IMR-90 (cell line): ENCODE measurements around the gene NRCAM. TPM values are rescaled to one million over a fixed set of nuclear protein-coding genes. Genes with fewer than 3 reads are reported as not detected.

ENCODE experiments used
- ATAC-seq: fragments of 200-7000 bp; cut with Tn5 transposase; 2 replicates; pipeline ENCODE4 v1.9.1; 2020; ENCODE audit warnings: low read depth, mild to moderate bottlenecking, moderate library complexity
- BruUV-seq: library from RNA; stranded (reverse); fragments of 400-500 nt; replicated peaks from 2 replicates; lab custom pipeline; 2021; lab: Mats Ljungman, UMichigan
- CTCF ChIA-PET: fragments of 300-600 bp; formaldehyde crosslinking; extraction: SDS; loops from one replicate; lab custom pipeline; 2021; ENCODE audit warnings: antibody characterized with exemption; lab: Yijun Ruan, JAX
- POLR2A ChIA-PET: fragments of 300-600 bp; sonication (Branson Sonifier 250); formaldehyde crosslinking; loops from one replicate; lab custom pipeline; 2022; ENCODE audit warnings: antibody characterized with exemption; ENCODE audit not compliant: unreplicated experiment; lab: Charles Lee
- DNase-seq: peaks from one replicate; pipeline ENCODE4 v3.0.0; 2013
- H2AFZ ChIP-seq: replicated peaks from 2 replicates; pipeline ENCODE3; 2013; ENCODE audit warnings: low read length, mild to moderate bottlenecking; ENCODE audit not compliant: poor library complexity
- H2AK5ac ChIP-seq: 2 replicates; pipeline ENCODE4 v1.6.1; 2013; ENCODE audit warnings: low read depth, low read length, inconsistent platforms
- H2AK9ac ChIP-seq: replicated peaks from 2 replicates; pipeline ENCODE3; 2013; ENCODE audit warnings: mild to moderate bottlenecking, low read depth, low read length, moderate library complexity; ENCODE audit not compliant: poor library complexity
- H2BK120ac ChIP-seq: 2 replicates; pipeline ENCODE4 v1.6.1; 2013; ENCODE audit warnings: low read depth, low read length, inconsistent platforms
- H2BK15ac ChIP-seq: 3 replicates; pipeline ENCODE4 v1.6.1; 2013; ENCODE audit warnings: low read depth, low read length, inconsistent platforms
- H2BK20ac ChIP-seq: 2 replicates; pipeline ENCODE4 v1.6.1; 2013; ENCODE audit warnings: low read depth, mild to moderate bottlenecking, inconsistent platforms, low read length, moderate library complexity
- H2BK5ac ChIP-seq: 2 replicates; pipeline ENCODE4 v1.6.1; 2013; ENCODE audit warnings: mild to moderate bottlenecking, low read depth, low read length, inconsistent platforms; ENCODE audit not compliant: poor library complexity, severe bottlenecking
- H3K14ac ChIP-seq: replicated peaks from 2 replicates; pipeline ENCODE4 v1.6.1; 2013; ENCODE audit warnings: low read depth, low read length, inconsistent platforms
- H3K18ac ChIP-seq: 2 replicates; pipeline ENCODE4 v1.6.1; 2013; ENCODE audit warnings: low read depth, low read length, control low read depth
- H3K23ac ChIP-seq: 2 replicates; pipeline ENCODE4 v1.6.1; 2013; ENCODE audit warnings: low read depth, low read length, inconsistent platforms
- H3K27ac ChIP-seq: 2 replicates; pipeline ENCODE4 v1.5.1; 2013; ENCODE audit warnings: mild to moderate bottlenecking, control low read depth, low read length; ENCODE audit not compliant: insufficient read depth
- H3K27me3 ChIP-seq: 2 replicates; pipeline ENCODE4 v1.6.1; 2013; ENCODE audit warnings: low read length; ENCODE audit not compliant: control insufficient read depth, insufficient read depth
- H3K36me3 ChIP-seq: 2 replicates; pipeline ENCODE4 v1.6.1; 2013; ENCODE audit warnings: low read length, mixed read lengths; ENCODE audit not compliant: control insufficient read depth, insufficient read depth
- H3K4ac ChIP-seq: 2 replicates; pipeline ENCODE4 v1.6.1; 2013; ENCODE audit warnings: low read depth, low read length, inconsistent platforms
- H3K4me1 ChIP-seq: 2 replicates; pipeline ENCODE4 v1.6.1; 2013; ENCODE audit warnings: low read length, mixed read lengths; ENCODE audit not compliant: control insufficient read depth, insufficient read depth
- H3K4me2 ChIP-seq: 2 replicates; pipeline ENCODE4 v1.6.1; 2013; ENCODE audit warnings: low read depth, mild to moderate bottlenecking, control low read depth, low read length, moderate library complexity
- H3K4me3 ChIP-seq: 2 replicates; pipeline ENCODE4 v1.5.1; 2013; ENCODE audit warnings: low read depth, mild to moderate bottlenecking, control low read depth, low read length, moderate library complexity; ENCODE audit not compliant: insufficient read depth
- H3K56ac ChIP-seq: 2 replicates; pipeline ENCODE4 v1.6.1; 2013; ENCODE audit warnings: low read length, inconsistent platforms; ENCODE audit not compliant: insufficient read depth; ENCODE audit errors: extremely low read depth
- H3K79me1 ChIP-seq, 2 experiments: 2 replicates each; pipeline ENCODE4 v1.6.1; 2013; ENCODE audit warnings: low read length in 2 of 2, inconsistent platforms in 1 of 2, low read depth in 1 of 2
- H3K9ac ChIP-seq: 2 replicates; pipeline ENCODE4 v1.6.1; 2013; ENCODE audit warnings: low read depth, low read length, control low read depth
- H3K9me1 ChIP-seq: 2 replicates; pipeline ENCODE4 v1.6.1; 2013; ENCODE audit warnings: low read length, inconsistent platforms; ENCODE audit not compliant: insufficient read depth
- H3K9me3 ChIP-seq: 2 replicates; pipeline ENCODE4 v1.6.1; 2013; ENCODE audit warnings: low read length; ENCODE audit not compliant: control insufficient read depth, insufficient read depth
- H4K20me1 ChIP-seq: 2 replicates; pipeline ENCODE4 v1.6.1; 2013; ENCODE audit warnings: low read length, inconsistent platforms; ENCODE audit not compliant: insufficient read depth
- H4K5ac ChIP-seq: 2 replicates; pipeline ENCODE4 v1.6.1; 2013; ENCODE audit warnings: mild to moderate bottlenecking, low read depth, low read length, control low read depth
- H4K8ac ChIP-seq, 2 experiments: 2 replicates each; pipeline ENCODE4 v1.6.1; 2013; ENCODE audit warnings: low read depth in 2 of 2, low read length in 2 of 2, control low read depth in 1 of 2, inconsistent platforms in 1 of 2
- H4K91ac ChIP-seq: 2 replicates; pipeline ENCODE4 v1.6.1; 2013; ENCODE audit warnings: low read depth, low read length, inconsistent platforms; ENCODE audit not compliant: insufficient read depth
- BHLHE40 ChIP-seq: fragments of 150-350 bp; IDR thresholded peaks from 2 replicates; pipeline ENCODE4 v1.6.1; 2016; ENCODE audit warnings: mild to moderate bottlenecking, low read depth, low read length
- CEBPB ChIP-seq: IDR thresholded peaks from 2 replicates; pipeline ENCODE4 v1.6.1; 2012; ENCODE audit warnings: low read depth, low read length, improper control_type of control experiment
- CHD1 ChIP-seq: IDR thresholded peaks from 2 replicates; pipeline ENCODE4 v1.6.1; 2012; ENCODE audit warnings: low read depth, low read length, improper control_type of control experiment
- CTCF ChIP-seq: conservative IDR thresholded peaks from 2 replicates; pipeline ENCODE4 v1.5.1; 2012; ENCODE audit warnings: mild to moderate bottlenecking, low read depth, low read length, improper control_type of control experiment
- ELK1 ChIP-seq: fragments of 150-350 bp; IDR thresholded peaks from 2 replicates; pipeline ENCODE4 v1.6.1; 2016; ENCODE audit warnings: low read depth, mild to moderate bottlenecking, low read length, moderate library complexity, borderline replicate concordance
- FOS ChIP-seq: fragments of 150-350 bp; IDR thresholded peaks from 2 replicates; pipeline ENCODE4 v1.6.1; 2016; ENCODE audit warnings: low read depth, low read length
- MAFK ChIP-seq: IDR thresholded peaks from 2 replicates; pipeline ENCODE4 v1.6.1; 2012; ENCODE audit warnings: low read depth, low read length, improper control_type of control experiment
- MAZ ChIP-seq: IDR thresholded peaks from 2 replicates; pipeline ENCODE4 v1.6.1; 2012; ENCODE audit warnings: low read depth, mild to moderate bottlenecking, low read length, improper control_type of control experiment, moderate library complexity, borderline replicate concordance
- MXI1 ChIP-seq: IDR thresholded peaks from 2 replicates; pipeline ENCODE4 v1.6.1; 2012; ENCODE audit warnings: low read depth, mild to moderate bottlenecking, low read length, moderate library complexity, borderline replicate concordance
- NFE2L2 ChIP-seq: fragments of 150-350 bp; IDR thresholded peaks from 2 replicates; pipeline ENCODE4 v1.6.1; 2016; ENCODE audit warnings: low read depth, mild to moderate bottlenecking, low read length
- POLR2A ChIP-seq: IDR thresholded peaks from 2 replicates; pipeline ENCODE4 v1.6.1; 2012; ENCODE audit warnings: mild to moderate bottlenecking, low read depth, low read length
- RAD21 ChIP-seq: IDR thresholded peaks from 2 replicates; pipeline ENCODE4 v1.6.1; 2012; ENCODE audit warnings: low read length, improper control_type of control experiment
- RCOR1 ChIP-seq: IDR thresholded peaks from 2 replicates; pipeline ENCODE4 v1.6.1; 2012; ENCODE audit warnings: mild to moderate bottlenecking, low read length, improper control_type of control experiment; ENCODE audit not compliant: insufficient replicate concordance
- RFX5 ChIP-seq: IDR thresholded peaks from 2 replicates; pipeline ENCODE4 v1.8.0; 2012; ENCODE audit warnings: low read depth, mild to moderate bottlenecking, low read length, moderate library complexity
- SMC3 ChIP-seq: fragments of 150-350 bp; IDR thresholded peaks from 2 replicates; pipeline ENCODE4 v1.6.1; 2016; ENCODE audit warnings: low read depth, mild to moderate bottlenecking, antibody characterized with exemption, low read length, moderate library complexity
- USF2 ChIP-seq: fragments of 150-350 bp; IDR thresholded peaks from 2 replicates; pipeline ENCODE4 v1.6.1; 2017; ENCODE audit warnings: mild to moderate bottlenecking, antibody characterized with exemption, low read length, low read depth
- WGBS, 2 experiments: methylation state at CpG; one replicate each; pipeline versions ENCODE4 v1.1.5 to v1.1.7; 2013; ENCODE audit warnings: missing lambda C conversion rate in 2 of 2; ENCODE audit not compliant: insufficient read length in 1 of 2; ENCODE audit errors: extremely low coverage in 2 of 2; 5-methylcytosine and 5-hydroxymethylcytosine counted together
- dilution Hi-C: fragments of 300-500 bp; cut with HindIII; formaldehyde crosslinking; loops from one replicate; pipeline ENCODE4 v1.14.3; 2018; ENCODE audit warnings: low sequenced_read_pairs; ENCODE audit not compliant: unreplicated experiment
- in situ Hi-C: fragments of 300-500 bp; cut with MboI; formaldehyde crosslinking; loops from 3 replicates; pipeline ENCODE4 v1.14.3; 2019; ENCODE audit warnings: low sequenced_read_pairs, inconsistent platforms, mixed read lengths
- intact Hi-C: fragments of 100-400 bp; cut with micrococcal nuclease; formaldehyde crosslinking; loops from 2 replicates; pipeline ENCODE4 v1.10.0; 2022
- polyA plus RNA-seq, 3 experiments: library from polyadenylated mRNA; depleted of rRNA; stranded (reverse); fragments of >200 nt; gene quantifications; 2 replicates each; pipeline ENCODE4 v1.2.3, GENCODE V29; 2012; ENCODE audit warnings: low replicate concordance in 1 of 3
- total RNA-seq: library from RNA; depleted of rRNA; stranded (reverse); fragments of >200 nt; gene quantifications from 2 replicates; pipeline ENCODE4 v1.2.3, GENCODE V29; 2012

The NRCAM gene
- total and polyA plus RNA-seq, 2 of the 4 experiments (the other 2 are of a cell fraction) = 0.46 to 1.1 TPM

- H4K8ac ChIP-seq = no peak overlapping the region
- dilution Hi-C loops (no loop called here), in situ Hi-C loops (no loop called here), intact Hi-C loops (no loop called here)
- H3K18ac ChIP-seq = no peak overlapping the region
- ATAC-seq (no peak), DNase-seq (no peak)
- no peak overlapping the region for H2BK20ac ChIP-seq
- H4K20me1 ChIP-seq = no peaks in the 10 kb centered on the region
- TF ChIP-seq NFE2L2 (no peak), BHLHE40 (no peak), USF2 (no peak), RCOR1 (no peak), MAFK (no peak), CHD1 (no peak), CEBPB (no peak), RFX5 (no peak), CTCF (no peak), POLR2A (no peak), FOS (no peak), ELK1 (no peak), RAD21 (no peak), MAZ (no peak), MXI1 (no peak), SMC3 (no peak)
- H3K4me1 ChIP-seq = no peaks in the 10 kb centered on the region
- no peak overlapping the region for H3K14ac ChIP-seq
- no CpG with 5 or more reads among the region's 2 CpGs for WGBS, 2 experiments
- H3K9me3 ChIP-seq = no peaks in the 10 kb centered on the region
- H2AK5ac ChIP-seq = no peak overlapping the region
- H4K91ac ChIP-seq = no peak overlapping the region
- CTCF ChIA-PET = no interaction called here
- H2BK120ac ChIP-seq = no peak overlapping the region
- no peaks in the 10 kb centered on the region for H3K9me1 ChIP-seq
- H3K4me2 ChIP-seq = no peak overlapping the region
- no peak overlapping the region for H2BK5ac ChIP-seq
- H3K56ac ChIP-seq = no peak overlapping the region
- H3K27ac ChIP-seq = no peak overlapping the region
- no peak overlapping the region for H2AK9ac ChIP-seq
- no peak overlapping the region for H2AFZ ChIP-seq
- no peak overlapping the region for H4K5ac ChIP-seq
- H3K27me3 ChIP-seq = no peaks in the 10 kb centered on the region
- H3K4ac ChIP-seq = no peak overlapping the region
- H3K4me3 ChIP-seq = no peak overlapping the region
- no peaks in the 10 kb centered on the region for H3K36me3 ChIP-seq
- no peak overlapping the region for H3K23ac ChIP-seq
- H3K9ac ChIP-seq = no peak overlapping the region
- BruUV-seq = no TSS peak
- H3K79me1 ChIP-seq = no peaks in the 10 kb centered on the region
- POLR2A ChIA-PET = no interaction called here
- H2BK15ac ChIP-seq = no peak overlapping the region
Observed at GRCh38 chr7:108310351-108310750, 145.9 kb downstream of the NRCAM start.
